ENCODE results near the gene ITCH. TPM values are rescaled to one million over a fixed set of nuclear protein-coding genes. Genes with fewer than 3 reads are reported as not detected.
"Not testable (repeated sequence)": the region's sequence is repeated elsewhere in the genome, so short reads cannot be mapped to it uniquely, and the experiment has no call there.

The ITCH gene
- total RNA-seq (46.4 TPM), polyA plus RNA-seq (ENCODE audit: insufficient read depth in 1 of 8, insufficient read length in 8 of 8, low replicate concordance in 1 of 8) (10 to 100 TPM; 18.1 to 28.9 (median 25.6) TPM)
- long read RNA-seq, donor 1, full-length matches to known transcripts = 1 of 1 reads
- long read RNA-seq, donor 1, partial matches to known transcripts = 0 of 1 reads
- long read RNA-seq, donor 1, other reads (novel, unspliced or antisense) = 0 of 1 reads
- long read RNA-seq, donor 2 = 0 reads
- long read RNA-seq, donor 3, full-length matches to known transcripts = 1 of 1 reads
- long read RNA-seq, donor 3, partial matches to known transcripts = 0 of 1 reads
- long read RNA-seq, donor 3, other reads (novel, unspliced or antisense) = 0 of 1 reads
- long read RNA-seq, donor 4, full-length matches to known transcripts = 1 of 7 reads
- long read RNA-seq, donor 4, partial matches to known transcripts = 6 of 7 reads
- long read RNA-seq, donor 4, other reads (novel, unspliced or antisense) = 0 of 7 reads
- long read RNA-seq, donor 5, full-length matches to known transcripts = 5 of 16 reads
- long read RNA-seq, donor 5, partial matches to known transcripts = 11 of 16 reads
- long read RNA-seq, donor 5, other reads (novel, unspliced or antisense) = 0 of 16 reads
- long read RNA-seq, donor 6, partial matches to known transcripts = 5 of 5 reads
- long read RNA-seq, donor 6, other reads (novel, unspliced or antisense) = 0 of 5 reads
- long read RNA-seq, donor 7, full-length matches to known transcripts = 2 of 13 reads
- long read RNA-seq, donor 7, partial matches to known transcripts = 11 of 13 reads
- long read RNA-seq, donor 7, other reads (novel, unspliced or antisense) = 0 of 13 reads
- long read RNA-seq, donor 8 = 0 reads
- long read RNA-seq, donor 9, full-length matches to known transcripts = 1 of 17 reads
- long read RNA-seq, donor 9, partial matches to known transcripts = 16 of 17 reads
- long read RNA-seq, donor 9, other reads (novel, unspliced or antisense) = 0 of 17 reads
- long read RNA-seq, donor 10, full-length matches to known transcripts = 4 of 9 reads
- long read RNA-seq, donor 10, partial matches to known transcripts = 5 of 9 reads
- long read RNA-seq, donor 10, other reads (novel, unspliced or antisense) = 0 of 9 reads
- long read RNA-seq, donor 11, full-length matches to known transcripts = 4 of 4 reads
- long read RNA-seq, donor 11, partial matches to known transcripts = 0 of 4 reads
- long read RNA-seq, donor 11, other reads (novel, unspliced or antisense) = 0 of 4 reads

DNA sequence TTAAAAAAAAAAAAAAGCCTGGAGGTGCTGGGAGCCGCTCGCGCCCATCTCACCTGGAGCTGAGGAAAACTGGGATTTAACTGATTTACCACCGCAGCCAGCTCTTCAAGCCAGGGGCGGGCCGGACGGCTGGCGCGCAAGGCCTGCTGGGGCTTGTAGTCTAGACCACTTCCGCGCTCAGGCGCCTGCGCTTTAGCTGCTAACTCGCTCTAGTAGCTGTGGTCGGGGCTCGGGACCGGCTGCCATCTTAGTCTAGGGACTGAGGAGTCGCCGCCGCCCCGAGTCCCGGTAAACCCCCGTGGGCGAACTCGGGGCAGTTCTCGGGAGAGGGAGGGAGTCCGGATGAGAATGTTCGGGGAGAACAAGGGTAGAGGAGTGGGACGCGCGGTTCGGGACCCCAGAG is at the start of gene ITCH:
ITCH (plus strand) TSS at position 212 of the 403 bp plus-strand sequence. CDS start 30,539 bp downstream, outside the sequence.
- peaks cover 13% of the 10 kb centered on the region for H3K4me1 ChIP-seq (ENCODE audit: control insufficient read depth, insufficient read depth, low read length)
- DNase-seq = peak; percentile 98
- peak within 1 kb of the TSS; percentile 80 for H3K4me3 ChIP-seq (ENCODE audit: low read length)
- no peaks in the 10 kb centered on the region for H3K27me3 ChIP-seq (ENCODE audit: control insufficient read depth, insufficient read depth, low read length)
- H3K9me3 ChIP-seq (replicated peaks; ENCODE audit: control insufficient read depth, low read depth, low read length) = no peaks in the 10 kb centered on the region
- peak within 1 kb of the TSS; percentile 95 for H3K27ac ChIP-seq (ENCODE audit: low read length)
- WGBS (ENCODE audit: insufficient coverage) = under 1% methylated on average over 32 of the region's 32 CpGs
- H3K36me3 ChIP-seq (ENCODE audit: control insufficient read depth, insufficient read depth, low read length) = no peaks in the 10 kb centered on the region

DNA sequence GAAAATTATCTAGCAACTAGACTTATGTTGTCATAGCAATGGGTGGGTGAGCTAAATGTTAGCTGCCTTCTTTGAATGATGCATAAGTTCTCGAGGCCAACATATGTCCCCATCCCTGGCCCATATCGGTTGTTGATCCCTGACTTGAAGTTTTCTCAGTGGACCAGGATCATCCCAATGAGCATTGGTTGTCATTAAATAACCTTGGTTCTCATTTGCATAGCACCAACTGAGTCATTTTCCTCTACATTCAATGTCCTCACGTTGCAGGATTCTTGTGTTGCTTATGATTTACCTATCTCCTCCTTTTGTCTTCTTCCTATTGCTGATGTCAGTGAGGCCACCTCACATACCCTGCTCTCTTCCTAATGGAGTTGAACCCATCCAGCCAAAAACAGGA is 47.8 kb upstream of the ITCH start:
- DNase-seq = no peak
- Histone ChIP-seq H3K27me3 (ENCODE audit: control insufficient read depth, insufficient read depth, low read length) (peaks cover 15% of the 10 kb centered on the region), H3K4me3 (ENCODE audit: low read length) (no peak overlapping the region), H3K9me3 (replicated peaks; ENCODE audit: control insufficient read depth, low read depth, low read length) (no peaks in the 10 kb centered on the region), H3K27ac (ENCODE audit: low read length) (no peak overlapping the region), H3K36me3 (ENCODE audit: control insufficient read depth, insufficient read depth, low read length) (no peaks in the 10 kb centered on the region), H3K4me1 (ENCODE audit: control insufficient read depth, insufficient read depth, low read length) (peaks cover 16% of the 10 kb centered on the region)
- 89% methylated on average over 3 of the region's 3 CpGs for WGBS (ENCODE audit: insufficient coverage)

GRCh38 chr20:34316196-34316814 is 46.8 kb upstream of the ITCH start:
- peaks cover 15% of the 10 kb centered on the region for H3K27me3 ChIP-seq (ENCODE audit: control insufficient read depth, insufficient read depth, low read length)
- 100% methylated on average over 1 of the region's 6 CpGs for WGBS (ENCODE audit: insufficient coverage)
- no peak overlapping the region for H3K27ac ChIP-seq (ENCODE audit: low read length)

GRCh38 chr20:34318609-34319443 is 44.2 kb upstream of the ITCH start:
- no peak overlapping the region for H3K4me3 ChIP-seq (ENCODE audit: low read length)
- H3K27ac ChIP-seq (ENCODE audit: low read length) = no peak overlapping the region
- peaks cover 2% of the 10 kb centered on the region for H3K27me3 ChIP-seq (ENCODE audit: control insufficient read depth, insufficient read depth, low read length)
- H3K4me1 ChIP-seq (ENCODE audit: control insufficient read depth, insufficient read depth, low read length) = no peaks in the 10 kb centered on the region
- DNase-seq = no peak
- no CpG with 5 or more reads among the region's 4 CpGs for WGBS (ENCODE audit: insufficient coverage)
- no peaks in the 10 kb centered on the region for H3K9me3 ChIP-seq (replicated peaks; ENCODE audit: control insufficient read depth, low read depth, low read length)
- no peaks in the 10 kb centered on the region for H3K36me3 ChIP-seq (ENCODE audit: control insufficient read depth, insufficient read depth, low read length)

More at GRCh38 chr20:34316196-34316814, 46.8 kb upstream of the ITCH start:
- Histone ChIP-seq H3K9me3 (replicated peaks; ENCODE audit: control insufficient read depth, low read depth, low read length) (no peaks in the 10 kb centered on the region), H3K4me1 (ENCODE audit: control insufficient read depth, insufficient read depth, low read length) (peaks cover 13% of the 10 kb centered on the region), H3K4me3 (ENCODE audit: low read length) (no peak overlapping the region), H3K36me3 (ENCODE audit: control insufficient read depth, insufficient read depth, low read length) (no peaks in the 10 kb centered on the region)
- DNase-seq = no peak

DNA sequence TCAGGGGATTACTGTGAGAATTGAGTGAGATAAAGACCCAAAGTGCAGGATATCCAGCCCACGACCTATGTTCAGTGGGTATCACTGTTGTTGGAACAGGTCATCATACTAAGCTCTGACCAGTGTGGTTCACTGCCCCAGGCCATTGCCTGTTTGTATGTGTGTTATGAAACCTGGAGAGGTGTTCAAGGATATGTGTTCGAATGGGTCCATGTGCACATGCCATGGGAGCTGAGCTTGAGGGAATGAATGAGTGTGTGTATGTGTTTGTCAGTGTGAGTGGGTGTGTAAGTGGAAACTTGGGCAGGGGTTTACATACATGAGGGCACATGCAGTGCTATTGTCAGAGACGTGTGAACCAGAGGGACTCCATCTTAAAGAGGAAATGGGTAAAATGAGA is 42.2 kb upstream of the ITCH start:
- Histone ChIP-seq H3K4me1 (ENCODE audit: control insufficient read depth, insufficient read depth, low read length) (peaks cover 3% of the 10 kb centered on the region), H3K4me3 (ENCODE audit: low read length) (no peak overlapping the region), H3K27ac (ENCODE audit: low read length) (no peak overlapping the region), H3K9me3 (replicated peaks; ENCODE audit: control insufficient read depth, low read depth, low read length) (no peaks in the 10 kb centered on the region), H3K36me3 (ENCODE audit: control insufficient read depth, insufficient read depth, low read length) (no peaks in the 10 kb centered on the region), H3K27me3 (ENCODE audit: control insufficient read depth, insufficient read depth, low read length) (peaks cover 2% of the 10 kb centered on the region)
- no peak for DNase-seq
- WGBS (ENCODE audit: insufficient coverage) = 48% methylated on average over 3 of the region's 3 CpGs

GRCh38 chr20:34322267-34323105 is 40.6 kb upstream of the ITCH start:
- H3K4me1 ChIP-seq (ENCODE audit: control insufficient read depth, insufficient read depth, low read length) = peaks cover 3% of the 10 kb centered on the region
- no peaks in the 10 kb centered on the region for H3K36me3 ChIP-seq (ENCODE audit: control insufficient read depth, insufficient read depth, low read length)
- H3K4me3 ChIP-seq (ENCODE audit: low read length) = no peak overlapping the region
- H3K27ac ChIP-seq (ENCODE audit: low read length) = no peak overlapping the region
- 42% methylated on average over 4 of the region's 9 CpGs for WGBS (ENCODE audit: insufficient coverage)
- DNase-seq = peak; percentile 11
- no peaks in the 10 kb centered on the region for H3K9me3 ChIP-seq (replicated peaks; ENCODE audit: control insufficient read depth, low read depth, low read length)
- no peaks in the 10 kb centered on the region for H3K27me3 ChIP-seq (ENCODE audit: control insufficient read depth, insufficient read depth, low read length)

DNA sequence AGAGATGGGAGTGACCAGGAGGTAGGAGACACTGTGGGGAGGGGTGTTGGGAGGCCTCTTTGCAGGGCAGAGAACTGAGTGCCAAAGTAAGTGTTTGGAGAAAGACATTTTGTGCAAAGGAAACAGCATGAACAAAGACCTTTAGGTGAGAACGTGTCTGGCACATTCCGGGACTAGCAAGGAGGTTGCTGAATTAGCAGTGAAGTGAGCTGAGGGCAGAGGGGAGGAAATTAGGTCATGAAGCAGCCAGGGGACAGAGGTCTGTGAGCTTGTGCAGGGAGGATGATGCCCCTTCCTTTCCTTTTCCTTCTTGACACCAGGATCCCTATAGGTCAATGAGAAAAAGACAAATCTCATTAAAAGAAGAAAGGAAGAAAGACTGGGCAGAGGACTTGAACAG is 38.5 kb upstream of the ITCH start:
- Histone ChIP-seq H3K27ac (ENCODE audit: low read length) (no peak overlapping the region), H3K4me3 (ENCODE audit: low read length) (no peak overlapping the region), H3K9me3 (replicated peaks; ENCODE audit: control insufficient read depth, low read depth, low read length) (no peaks in the 10 kb centered on the region), H3K27me3 (ENCODE audit: control insufficient read depth, insufficient read depth, low read length) (no peaks in the 10 kb centered on the region), H3K36me3 (ENCODE audit: control insufficient read depth, insufficient read depth, low read length) (no peaks in the 10 kb centered on the region), H3K4me1 (ENCODE audit: control insufficient read depth, insufficient read depth, low read length) (peaks cover 3% of the 10 kb centered on the region)
- no peak for DNase-seq
- 11% methylated on average over 2 of the region's 2 CpGs for WGBS (ENCODE audit: insufficient coverage)

- not testable (repeated sequence) for H3K27me3 ChIP-seq (ENCODE audit: control insufficient read depth, insufficient read depth, low read length); H3K27ac ChIP-seq (ENCODE audit: low read length); H3K4me1 ChIP-seq (ENCODE audit: control insufficient read depth, insufficient read depth, low read length); DNase-seq; H3K36me3 ChIP-seq (ENCODE audit: control insufficient read depth, insufficient read depth, low read length); H3K4me3 ChIP-seq (ENCODE audit: low read length); H3K9me3 ChIP-seq (replicated peaks; ENCODE audit: control insufficient read depth, low read depth, low read length)
- WGBS (ENCODE audit: insufficient coverage) = 82% methylated on average over 2 of the region's 4 CpGs
Measured at GRCh38 chr20:34328207-34328606, 34.9 kb upstream of the ITCH start.
